Stomach (tissue), 9 donors: ENCODE data around the gene MAP3K12. TPM values are rescaled to one million over a fixed set of nuclear protein-coding genes. Genes with fewer than 3 reads are reported as not detected.

Source experiments
- DNase-seq, 2 donors: peaks; one replicate each; pipeline versions ENCODE4 v3.0.0 to v3.0.0-alpha.2; 2013 to 2019
- H3K27ac ChIP-seq, 5 donors: fragments of 200-600 bp in 4 of 5; sonication (generic) in 4 of 5; one replicate each; pipeline ENCODE4 v1.5.1; 2013 to 2019; ENCODE audit warnings: mild to moderate bottlenecking in 1 of 5, moderate library complexity in 1 of 5
- H3K27me3 ChIP-seq, 3 donors: fragments of 200-600 bp; sonication (generic); one replicate each; pipeline ENCODE4 v1.5.1; 2017 to 2019; ENCODE audit warnings: mixed run types in 1 of 3
- H3K36me3 ChIP-seq, 4 donors: fragments of 200-600 bp; sonication (generic); 1 replicate in 3 of 4; 2 replicates in 1 of 4; pipeline ENCODE4 v1.5.1; 2016 to 2019
- H3K4me1 ChIP-seq, 4 donors: fragments of 200-600 bp; sonication (generic); one replicate each; pipeline ENCODE4 v1.5.1; 2016 to 2019
- H3K4me3 ChIP-seq, 4 donors: fragments of 200-600 bp; sonication (generic) in 3 of 4; one replicate each; pipeline ENCODE4 v1.5.1; 2016 to 2019; ENCODE audit warnings: mild to moderate bottlenecking in 1 of 4
- H3K9me3 ChIP-seq, 4 donors: fragments of 200-600 bp; sonication (generic); one replicate each; pipeline ENCODE4 v1.5.1; 2016 to 2019
- CTCF ChIP-seq, 7 experiments: fragments of 450-650 bp in 4 of 7; fragments of 200-600 bp in 3 of 7; sonication (generic) in 3 of 7; IDR thresholded peaks; one replicate each; pipeline ENCODE4 v1.5.1; 2016 to 2019; ENCODE audit warnings: antibody characterized with exemption in 7 of 7, control low read depth in 2 of 7, mild to moderate bottlenecking in 1 of 7
- EP300 ChIP-seq: sonication (generic); formaldehyde crosslinking; IDR thresholded peaks from one replicate; pipeline ENCODE4 v1.6.1; 2017; ENCODE audit warnings: antibody characterized with exemption
- POLR2A ChIP-seq, 4 donors: fragments of 450-650 bp; IDR thresholded peaks; one replicate each; pipeline ENCODE4 v1.6.1; 2016; ENCODE audit warnings: antibody characterized with exemption in 4 of 4, control low read depth in 2 of 4, mild to moderate bottlenecking in 1 of 4, moderate library complexity in 1 of 4
- POLR2AphosphoS5 ChIP-seq, 3 donors: sonication (generic); formaldehyde crosslinking; IDR thresholded peaks; one replicate each; pipeline ENCODE4 v1.6.1; 2016; ENCODE audit warnings: antibody characterized with exemption in 3 of 3
- WGBS, 5 donors: extraction: QIAGEN DNeasy Blood & Tissue Kit in 3 of 5; methylation state at CpG; one replicate each; pipeline versions ENCODE4 v1.1.5 to v1.1.7; 2013 to 2018; 5-methylcytosine and 5-hydroxymethylcytosine counted together
- intact Hi-C: fragments of 100-400 bp; cut with DNase I; formaldehyde crosslinking; loops from one replicate; pipeline ENCODE4 v1.15.1; 2023; ENCODE audit warnings: low total_unique reads
- polyA plus RNA-seq, 3 donors: library from polyadenylated mRNA; stranded (reverse); fragments of 200-250 nt; gene quantifications; one replicate each; pipeline ENCODE4 v1.2.3, GENCODE V29; 2013
- total RNA-seq, 5 donors: library from RNA; depleted of rRNA; stranded (reverse); fragments of >200 nt; gene quantifications; one replicate each; pipeline versions ENCODE4 v1.1.0 to v1.2.3, GENCODE V29; 2014 to 2016
- donor health status: healthy with polysubstance abuse.
- donor health status: Bipolar disorder and iron deficiency.
- donor health status: healthy.

Gene MAP3K12
- total and polyA plus RNA-seq, 8 donors, result 5.4 to 279 (median 13.4) TPM

DNA sequence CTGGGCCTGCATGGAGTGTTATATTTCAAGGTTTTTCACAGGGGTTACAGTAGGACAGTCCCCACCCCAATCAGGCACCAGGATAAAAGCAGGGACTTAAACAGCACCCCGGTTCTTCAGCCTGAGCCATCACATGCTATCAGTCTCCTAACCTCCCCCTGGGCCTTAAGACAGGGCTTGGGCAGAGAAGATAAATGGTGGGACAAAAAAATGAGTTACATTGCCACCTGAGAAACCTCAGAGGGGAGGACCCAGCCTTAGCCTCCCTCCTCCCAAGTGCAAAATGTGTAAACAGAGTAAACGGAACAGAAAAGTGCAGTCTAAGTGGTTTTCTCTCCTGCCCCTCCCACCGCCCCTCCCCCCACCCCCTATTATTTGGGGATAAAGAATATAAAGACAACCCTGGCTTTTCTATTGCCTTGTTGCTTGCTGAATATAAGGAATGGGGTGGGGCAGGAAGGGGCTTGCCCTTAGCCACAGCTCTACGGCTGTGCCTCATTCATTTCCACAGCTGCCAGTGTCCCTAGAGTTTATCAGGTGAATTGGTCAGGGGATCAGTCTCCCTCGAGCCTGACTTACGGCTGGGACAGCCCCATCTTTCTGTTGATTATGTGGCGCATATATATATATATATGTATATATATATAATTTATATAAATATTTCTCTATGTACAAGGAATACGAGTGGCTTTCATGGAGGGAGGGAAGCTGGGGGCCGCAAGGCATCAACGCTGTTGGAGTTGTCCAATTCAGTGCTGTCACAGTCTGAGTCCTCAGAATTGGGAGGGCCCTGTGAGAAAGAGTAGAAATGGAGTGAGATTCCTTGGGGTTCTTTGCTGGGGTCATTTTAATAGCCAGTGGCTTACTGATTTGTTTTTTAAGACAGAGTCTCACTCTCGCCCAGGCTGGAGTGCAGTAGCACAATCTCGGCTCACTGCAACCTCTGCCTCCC is 18.5 kb downstream of the MAP3K12 start:
- DNase-seq, result no peak
- intact Hi-C loops, result no loop called here
- H3K27ac ChIP-seq, result peak overlapping the region in 3 of 5 donors; percentile 3 to 54 (median 16)
- no peaks in the 10 kb centered on the region for H3K9me3 ChIP-seq
- H3K4me3 ChIP-seq, result no peak overlapping the region
- TF ChIP-seq EP300 (no peak), POLR2A (IDR thresholded peaks at IDR 0.05) (no peak), CTCF (IDR thresholded peaks at IDR 0.05) (no peak), POLR2AphosphoS5 (IDR thresholded peaks at IDR 0.05) (no peak)
- no peaks in the 10 kb centered on the region for H3K27me3 ChIP-seq
- peaks cover 61 to 100% (median 100%) of the 10 kb centered on the region in 4 donors for H3K36me3 ChIP-seq
- peaks cover under 1 to 72% (median 46%) of the 10 kb centered on the region in 4 donors for H3K4me1 ChIP-seq
- WGBS, 5 donors, result 61 to 67% (median 63%) methylated on average over 12 of the region's 12 CpGs

DNA sequence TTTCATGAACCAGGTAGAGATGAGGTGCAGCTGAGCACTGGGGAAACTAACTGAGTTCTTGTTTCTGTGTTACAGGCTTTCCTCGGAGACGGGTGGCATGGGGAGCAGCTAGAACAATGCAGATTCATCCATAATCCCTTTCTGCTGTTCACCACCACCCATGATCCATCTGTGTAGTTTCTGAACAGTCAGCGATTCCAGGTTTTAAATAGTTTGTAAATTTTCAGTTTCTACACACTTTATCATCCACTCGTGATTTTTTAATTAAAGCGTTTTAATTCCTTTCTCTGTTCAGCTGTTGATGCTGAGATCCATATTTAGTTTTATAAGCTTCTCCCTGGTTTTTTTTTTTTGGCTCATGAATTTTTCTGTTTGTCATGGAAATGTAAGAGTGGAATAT is 19.9 kb downstream of the MAP3K12 start:
- H3K9me3 ChIP-seq, result no peaks in the 10 kb centered on the region
- H3K4me1 ChIP-seq, result peaks cover 12 to 87% (median 58%) of the 10 kb centered on the region in 4 donors
- intact Hi-C loops, result no loop called here
- no peak for DNase-seq
- 64 to 80% (median 77%) methylated on average over 5 of the region's 5 CpGs for WGBS, 5 donors
- TF ChIP-seq EP300 (no peak), CTCF (IDR thresholded peaks at IDR 0.05) (no peak), POLR2A (IDR thresholded peaks at IDR 0.05) (no peak), POLR2AphosphoS5 (IDR thresholded peaks at IDR 0.05) (no peak)
- H3K27me3 ChIP-seq, result no peaks in the 10 kb centered on the region
- H3K27ac ChIP-seq, result peak overlapping the region in 2 of 5 donors; percentile 3 to 9
- peaks cover 73 to 100% (median 100%) of the 10 kb centered on the region in 4 donors for H3K36me3 ChIP-seq
- no peak overlapping the region for H3K4me3 ChIP-seq

DNA sequence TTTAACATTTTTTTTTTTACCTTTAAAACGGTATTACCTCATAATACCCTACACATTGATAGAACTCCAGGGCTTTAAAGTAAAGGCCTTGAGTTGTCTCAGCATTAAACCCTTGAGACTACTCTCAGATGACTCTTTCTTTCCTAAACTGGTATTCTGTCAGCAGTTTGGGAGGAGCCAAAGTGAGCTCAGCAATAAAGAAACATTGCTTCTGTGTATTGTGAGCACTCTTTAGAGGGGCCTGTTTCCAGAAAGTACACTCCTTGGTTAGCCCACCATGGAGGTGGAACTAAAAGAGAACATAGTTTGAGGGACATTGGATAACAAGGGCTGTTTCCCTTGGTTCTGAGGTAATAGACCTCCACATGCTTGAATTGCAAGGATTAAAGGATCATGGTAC is 20.4 kb downstream of the MAP3K12 start:
- Histone ChIP-seq H3K4me1 (peaks cover 17 to 91% (median 62%) of the 10 kb centered on the region in 4 donors), H3K27me3 (no peaks in the 10 kb centered on the region), H3K27ac (peak overlapping the region in 3 of 5 donors; percentile 3 to 32 (median 9)), H3K4me3 (no peak overlapping the region), H3K9me3 (no peaks in the 10 kb centered on the region), H3K36me3 (peaks cover 73 to 100% (median 100%) of the 10 kb centered on the region in 4 donors)
- TF ChIP-seq POLR2A (IDR thresholded peaks at IDR 0.05), result no peak
- TF ChIP-seq CTCF (IDR thresholded peaks at IDR 0.05), result no peak
- TF ChIP-seq EP300, result no peak
- TF ChIP-seq POLR2AphosphoS5 (IDR thresholded peaks at IDR 0.05), result no peak
- 37 to 63% (median 48%) methylated on average over 1 of the region's 1 CpG for WGBS, 5 donors
- intact Hi-C loops, result no loop called here
- DNase-seq, result no peak

DNA sequence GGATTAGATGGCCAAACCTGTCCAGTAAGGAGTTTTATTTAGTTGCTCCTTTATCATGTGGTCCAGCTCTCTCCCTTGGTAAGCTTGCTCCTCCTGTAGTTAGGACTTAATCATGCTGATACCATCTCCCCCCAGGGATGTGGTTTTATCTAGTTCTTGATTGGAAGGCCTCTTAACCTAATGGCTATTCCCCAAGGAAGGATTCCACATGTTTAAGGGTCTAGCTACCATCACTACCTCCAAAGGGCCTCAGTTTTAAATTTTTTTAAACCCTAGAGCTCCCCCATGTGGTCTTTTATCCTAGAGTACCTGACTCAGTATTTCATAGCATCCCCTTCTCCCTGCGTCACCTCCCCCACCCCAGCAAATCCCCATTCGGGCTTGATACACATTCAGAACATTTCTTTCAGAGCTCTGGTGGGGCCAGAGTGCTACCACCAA is 22.5 kb downstream of the MAP3K12 start:
- intact Hi-C loops, result no loop called here
- TF ChIP-seq CTCF (IDR thresholded peaks at IDR 0.05) (no peak), POLR2AphosphoS5 (IDR thresholded peaks at IDR 0.05) (no peak), EP300 (no peak), POLR2A (IDR thresholded peaks at IDR 0.05) (no peak)
- peaks cover 23 to 97% (median 57%) of the 10 kb centered on the region in 4 donors for H3K4me1 ChIP-seq
- no peaks in the 10 kb centered on the region for H3K9me3 ChIP-seq
- H3K27me3 ChIP-seq, result no peaks in the 10 kb centered on the region
- no peak for DNase-seq
- peaks cover 87 to 100% (median 100%) of the 10 kb centered on the region in 4 donors for H3K36me3 ChIP-seq
- 47 to 65% (median 59%) methylated on average over 2 of the region's 2 CpGs for WGBS, 5 donors
- peak overlapping the region in 3 of 5 donors; percentile 13 to 42 (median 24) for H3K27ac ChIP-seq
- no peak overlapping the region for H3K4me3 ChIP-seq
